ENCODE results near the gene CDH22. TPM values are rescaled to one million over a fixed set of nuclear protein-coding genes. Genes with fewer than 3 reads are reported as not detected.
A peak's percentile ranks its signal among the peaks of the same experiment; 100 is the strongest.

Gene CDH22
- total RNA-seq, result not detected
- long read RNA-seq, result 0 reads

- no CpG with 5 or more reads among the region's 74 CpGs for WGBS (ENCODE audit: insufficient coverage, low coverage, low lambda C conversion rate, missing lambda C conversion rate)
- Histone ChIP-seq H3K4me3 (peak within 1 kb of the TSS in 1 of 3 donors; percentile 38), H3K9me3 (no peaks in the 10 kb centered on the region), H3K27ac (no peak within 1 kb of the TSS), H3K36me3 (no peaks in the 10 kb centered on the region), H3K27me3 (peaks cover 8 to 28% of the 10 kb centered on the region in 2 donors), H3K4me1 (peaks cover 0 to 25% (median 4%) of the 10 kb centered on the region in 4 donors)
- intact Hi-C loops (cut with DNase I), result loop anchor here in 1 of 2 donors (10.0 kb wide), 1 partner anchor 46 kb away; no protein-coding TSS in a partner anchor
- DNase-seq (peak in 1 of 3 donors; percentile 34), ATAC-seq (peak in 3 of 4 donors; percentile 26 to 47 (median 29))
- TF ChIP-seq CTCF (IDR thresholded peaks at IDR 0.05), result peak in 2 of 4 donors; percentile 19 to 23
- no peak for TF ChIP-seq POLR2A (IDR thresholded peaks at IDR 0.05)
Measured at GRCh38 chr20:46308258-46309157, at the start of gene CDH22. TSS of gene CDH22 (minus strand) at chr20:46308498. CDS start at chr20:46251294, 57,204 bp downstream.

GRCh38 chr20:46357030-46357514 is 48.8 kb upstream of the CDH22 start:
- TF ChIP-seq POLR2A (IDR thresholded peaks at IDR 0.05) (no peak), CTCF (IDR thresholded peaks at IDR 0.05) (no peak)
- Histone ChIP-seq H3K4me3 (no peak overlapping the region), H3K4me1 (peaks cover 0 to 18% (median 9%) of the 10 kb centered on the region in 4 donors), H3K27ac (no peak overlapping the region), H3K27me3 (no peaks in the 10 kb centered on the region), H3K9me3 (no peaks in the 10 kb centered on the region), H3K36me3 (no peaks in the 10 kb centered on the region)
- ATAC-seq, result peak; percentile 64 to 74 (median 72)
- intact Hi-C loops (cut with DNase I), result loop anchor here in 1 of 2 donors (10.0 kb wide), 2 partner anchors 52 to 222 kb away; partner anchors contain the start of gene CDH22
- DNase-seq, result peak in 2 of 3 donors; percentile 39 to 53
- WGBS (ENCODE audit: insufficient coverage, low coverage, low lambda C conversion rate, missing lambda C conversion rate), result 1% methylated on average over 12 of the region's 13 CpGs

GRCh38 chr20:46356195-46357029 is 48.1 kb upstream of the CDH22 start:
- WGBS (ENCODE audit: insufficient coverage, low coverage, low lambda C conversion rate, missing lambda C conversion rate), result 93% methylated on average over 3 of the region's 23 CpGs
- Histone ChIP-seq H3K4me1 (peaks cover 0 to 17% (median 7%) of the 10 kb centered on the region in 4 donors), H3K36me3 (no peaks in the 10 kb centered on the region), H3K4me3 (no peak overlapping the region), H3K27ac (no peak overlapping the region), H3K27me3 (no peaks in the 10 kb centered on the region), H3K9me3 (no peaks in the 10 kb centered on the region)
- ATAC-seq (peak in 1 of 4 donors; percentile 8), DNase-seq (no peak)
- intact Hi-C loops (cut with DNase I), result loop anchor here in 1 of 2 donors (10.0 kb wide), 2 partner anchors 52 to 222 kb away; partner anchors contain the start of gene CDH22
- TF ChIP-seq CTCF (IDR thresholded peaks at IDR 0.05) (no peak), POLR2A (IDR thresholded peaks at IDR 0.05) (no peak)

- Histone ChIP-seq H3K9me3 (no peaks in the 10 kb centered on the region), H3K27ac (no peak overlapping the region), H3K36me3 (no peaks in the 10 kb centered on the region), H3K27me3 (no peaks in the 10 kb centered on the region), H3K4me3 (no peak overlapping the region), H3K4me1 (peaks cover 0 to 17% (median 7%) of the 10 kb centered on the region in 4 donors)
- intact Hi-C loops (cut with DNase I), result loop anchor here in 1 of 2 donors (10.0 kb wide), 2 partner anchors 51 to 221 kb away; partner anchors contain the start of gene CDH22
- 76% methylated on average over 4 of the region's 7 CpGs for WGBS (ENCODE audit: insufficient coverage, low coverage, low lambda C conversion rate, missing lambda C conversion rate)
- DNase-seq (no peak), ATAC-seq (no peak)
- TF ChIP-seq POLR2A (IDR thresholded peaks at IDR 0.05) (no peak), CTCF (IDR thresholded peaks at IDR 0.05) (no peak)
Measured at GRCh38 chr20:46355778-46356177, 47.5 kb upstream of the CDH22 start.

All from right lobe of liver (tissue), 6 donors.